Loucy (cell line): ENCODE data around the gene TIMM23.
"Not testable (repeated sequence)": the region's sequence is repeated elsewhere in the genome, so short reads cannot be mapped to it uniquely, and the experiment has no call there.

Experiments
- CTCF ChIP-seq: fragments of 200-600 bp; sonication (generic); conservative IDR thresholded peaks from 2 replicates; pipeline ENCODE4 v1.5.1; 2014; ENCODE audit warnings: mild to moderate bottlenecking, antibody characterized with exemption, low read length
- EZH2phosphoT487 ChIP-seq: fragments of 200-600 bp; IDR thresholded peaks from 2 replicates; pipeline ENCODE4 v1.6.1; 2018; ENCODE audit warnings: antibody characterized with exemption, mild to moderate bottlenecking, moderate library complexity, borderline replicate concordance

DNA sequence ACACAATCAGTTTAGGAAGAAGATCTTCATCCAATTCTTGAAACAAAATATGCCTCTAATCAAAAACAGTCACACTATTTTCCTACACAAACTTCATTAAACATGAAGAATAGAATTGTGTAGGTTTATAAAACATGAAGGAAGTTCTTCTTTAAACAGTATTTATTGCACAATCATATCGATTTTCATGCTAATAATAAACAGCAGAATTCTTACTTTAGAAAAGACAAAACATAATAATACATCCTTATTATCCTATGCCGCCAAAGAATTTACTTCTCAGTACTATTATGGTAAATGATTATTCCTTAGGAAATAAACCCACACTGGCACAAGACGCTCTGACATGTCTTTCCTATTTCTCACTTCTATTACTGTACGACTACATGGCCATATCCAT is 41.0 kb upstream of the TIMM23 start:
- not testable (repeated sequence) for TF ChIP-seq CTCF, EZH2phosphoT487
